Adrenal gland (tissue), 5 donors: ENCODE measurements around the gene CLEC4G.

Source experiments
- POLR2A ChIP-seq, 2 donors: fragments of 450-650 bp; IDR thresholded peaks; one replicate each; pipeline ENCODE4 v1.6.1; 2017; ENCODE audit warnings: antibody characterized with exemption in 2 of 2, mild to moderate bottlenecking in 2 of 2, moderate library complexity in 1 of 2
- TF ChIP-seq, protein P1 (sequence below), 6 experiments: fragments of 450-650 bp in 4 of 6; fragments of 200-600 bp in 2 of 6; sonication (generic) in 1 of 6; IDR thresholded peaks; 1 replicate in 5 of 6; 2 replicates in 1 of 6; pipeline versions ENCODE4 v1.5.1 to v1.8.0; 2016 to 2021; ENCODE audit warnings: antibody characterized with exemption in 6 of 6, mild to moderate bottlenecking in 2 of 6, moderate library complexity in 1 of 6
- donor health status: DM: no; HTN: no; CAD: no.

DNA sequence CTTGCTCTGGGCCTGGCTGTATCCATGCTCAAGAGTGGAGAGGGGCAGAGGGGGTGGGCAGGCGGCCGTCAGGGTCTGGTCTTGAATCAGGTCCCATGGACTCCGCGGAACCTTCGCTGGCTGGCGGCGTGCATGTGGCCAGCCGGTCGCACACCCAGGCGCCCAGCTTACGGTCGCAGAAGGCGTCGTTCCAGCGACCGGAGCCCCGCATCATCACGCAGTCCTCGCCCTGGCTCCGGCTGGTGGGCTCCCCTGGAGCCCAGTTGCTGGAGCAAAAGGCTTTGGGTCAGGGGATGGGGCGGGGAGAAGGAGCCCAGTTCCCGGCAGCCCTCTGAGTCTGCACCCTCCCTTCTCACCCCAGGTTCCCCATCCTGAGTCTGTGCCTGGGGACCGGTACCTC lies 42.7 kb downstream of the CLEC4G start:
- TF ChIP-seq, protein P1, sequence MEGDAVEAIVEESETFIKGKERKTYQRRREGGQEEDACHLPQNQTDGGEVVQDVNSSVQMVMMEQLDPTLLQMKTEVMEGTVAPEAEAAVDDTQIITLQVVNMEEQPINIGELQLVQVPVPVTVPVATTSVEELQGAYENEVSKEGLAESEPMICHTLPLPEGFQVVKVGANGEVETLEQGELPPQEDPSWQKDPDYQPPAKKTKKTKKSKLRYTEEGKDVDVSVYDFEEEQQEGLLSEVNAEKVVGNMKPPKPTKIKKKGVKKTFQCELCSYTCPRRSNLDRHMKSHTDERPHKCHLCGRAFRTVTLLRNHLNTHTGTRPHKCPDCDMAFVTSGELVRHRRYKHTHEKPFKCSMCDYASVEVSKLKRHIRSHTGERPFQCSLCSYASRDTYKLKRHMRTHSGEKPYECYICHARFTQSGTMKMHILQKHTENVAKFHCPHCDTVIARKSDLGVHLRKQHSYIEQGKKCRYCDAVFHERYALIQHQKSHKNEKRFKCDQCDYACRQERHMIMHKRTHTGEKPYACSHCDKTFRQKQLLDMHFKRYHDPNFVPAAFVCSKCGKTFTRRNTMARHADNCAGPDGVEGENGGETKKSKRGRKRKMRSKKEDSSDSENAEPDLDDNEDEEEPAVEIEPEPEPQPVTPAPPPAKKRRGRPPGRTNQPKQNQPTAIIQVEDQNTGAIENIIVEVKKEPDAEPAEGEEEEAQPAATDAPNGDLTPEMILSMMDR (IDR thresholded peaks at IDR 0.05) = no peak
- TF ChIP-seq POLR2A (IDR thresholded peaks at IDR 0.05) = no peak
